Panc1 (cell line): Measurements from ENCODE around the gene ORM1. TPM values are rescaled to one million over a fixed set of nuclear protein-coding genes. Genes with fewer than 3 reads are reported as not detected.

Experiments
- ATAC-seq: fragments of 200-7000 bp; cut with Tn5 transposase; 2 replicates; pipeline ENCODE4 v1.9.1; 2020; ENCODE audit warnings: mild to moderate bottlenecking, moderate library complexity
- BruUV-seq: library from RNA; stranded (reverse); fragments of 400-500 nt; replicated peaks from 2 replicates; lab custom pipeline; 2021; lab: Mats Ljungman, UMichigan
- CTCF ChIA-PET: fragments of 300-600 bp; sonication (Branson Sonifier 250); formaldehyde crosslinking; loops from one replicate; lab custom pipeline; 2022; ENCODE audit warnings: antibody characterized with exemption; lab: Charles Lee
- POLR2A ChIA-PET: fragments of 300-600 bp; sonication (Branson Sonifier 250); formaldehyde crosslinking; loops from one replicate; lab custom pipeline; 2022; ENCODE audit warnings: antibody characterized with exemption; lab: Charles Lee
- DNase-seq: peaks from one replicate; pipeline ENCODE4 v3.0.0-alpha.2; 2010; ENCODE audit warnings: low read depth, low spot score
- H3K27ac ChIP-seq: 2 replicates; pipeline ENCODE4 v1.5.1; 2011; ENCODE audit warnings: mild to moderate bottlenecking, low read length, inconsistent platforms
- H3K27me3 ChIP-seq: fragments of 200-500 bp; sonication (Bioruptor generic); 2 replicates; pipeline ENCODE4 v1.6.0; 2014; ENCODE audit warnings: low read length, inconsistent platforms; ENCODE audit not compliant: control insufficient read depth, insufficient read depth
- H3K36me3 ChIP-seq: fragments of 200-500 bp; sonication (Bioruptor generic); 2 replicates; pipeline ENCODE4 v1.5.1; 2014; ENCODE audit warnings: inconsistent platforms, mild to moderate bottlenecking, low read length, moderate library complexity; ENCODE audit not compliant: control insufficient read depth, insufficient read depth
- H3K4me1 ChIP-seq: 2 replicates; pipeline ENCODE4 v1.5.1; 2011; ENCODE audit warnings: inconsistent platforms, mild to moderate bottlenecking, low read length, moderate library complexity; ENCODE audit not compliant: control insufficient read depth, insufficient read depth
- H3K4me3 ChIP-seq, 2 experiments: 2 replicates each; pipeline ENCODE4 v1.5.1; 2011 to 2012; ENCODE audit warnings: low read depth in 2 of 2, low read length in 2 of 2, mild to moderate bottlenecking in 2 of 2, inconsistent platforms in 1 of 2, moderate library complexity in 1 of 2
- H3K9me3 ChIP-seq: fragments of 200-500 bp; sonication (Bioruptor generic); 2 replicates; pipeline ENCODE4 v1.5.1; 2014; ENCODE audit warnings: low read depth, mild to moderate bottlenecking, inconsistent platforms, low read length, moderate library complexity; ENCODE audit not compliant: control insufficient read depth, insufficient read depth
- CTCF ChIP-seq: fragments of 450-650 bp; IDR thresholded peaks from 2 replicates; pipeline ENCODE4 v1.5.1; 2017; ENCODE audit warnings: mild to moderate bottlenecking
- POLR2AphosphoS5 ChIP-seq: IDR thresholded peaks from 2 replicates; pipeline ENCODE4 v1.6.1; 2012; ENCODE audit warnings: mild to moderate bottlenecking, low read depth, low read length, moderate library complexity
- SIN3A ChIP-seq: IDR thresholded peaks from 2 replicates; pipeline ENCODE4 v1.6.1; 2012; ENCODE audit warnings: low read depth, mild to moderate bottlenecking, low read length, moderate library complexity, borderline replicate concordance; ENCODE audit not compliant: insufficient read depth
- TCF7L2 ChIP-seq: IDR thresholded peaks from 2 replicates; pipeline ENCODE4 v1.6.1; 2011; ENCODE audit warnings: mild to moderate bottlenecking, low read depth, low read length, inconsistent platforms
- in situ Hi-C: cut with HindIII; loops from 2 replicates; pipeline ENCODE4 v1.10.0; 2016; ENCODE audit warnings: low sequenced_read_pairs, low pct_unique_long_range_greater_than_20kb
- intact Hi-C: fragments of 100-400 bp; cut with micrococcal nuclease; formaldehyde crosslinking; loops from one replicate; pipeline ENCODE4 v1.10.0; 2022; ENCODE audit not compliant: unreplicated experiment
- total RNA-seq: library from RNA; stranded (reverse); gene quantifications from one replicate; pipeline ENCODE4 v1.2.1, GENCODE V29; 2021; ENCODE audit not compliant: unreplicated experiment
- TF ChIP-seq, protein P1 (sequence below), 2 experiments: IDR thresholded peaks; 2 replicates each; pipeline ENCODE4 v1.6.1; 2011 to 2012; ENCODE audit warnings: low read depth in 2 of 2, control low read depth in 1 of 2, low read length in 1 of 2, mild to moderate bottlenecking in 1 of 2, moderate library complexity in 1 of 2; ENCODE audit not compliant: insufficient read depth in 1 of 2

The ORM1 gene
- total RNA-seq, 1 experiment from 2014 or later = 3.5 TPM

DNA sequence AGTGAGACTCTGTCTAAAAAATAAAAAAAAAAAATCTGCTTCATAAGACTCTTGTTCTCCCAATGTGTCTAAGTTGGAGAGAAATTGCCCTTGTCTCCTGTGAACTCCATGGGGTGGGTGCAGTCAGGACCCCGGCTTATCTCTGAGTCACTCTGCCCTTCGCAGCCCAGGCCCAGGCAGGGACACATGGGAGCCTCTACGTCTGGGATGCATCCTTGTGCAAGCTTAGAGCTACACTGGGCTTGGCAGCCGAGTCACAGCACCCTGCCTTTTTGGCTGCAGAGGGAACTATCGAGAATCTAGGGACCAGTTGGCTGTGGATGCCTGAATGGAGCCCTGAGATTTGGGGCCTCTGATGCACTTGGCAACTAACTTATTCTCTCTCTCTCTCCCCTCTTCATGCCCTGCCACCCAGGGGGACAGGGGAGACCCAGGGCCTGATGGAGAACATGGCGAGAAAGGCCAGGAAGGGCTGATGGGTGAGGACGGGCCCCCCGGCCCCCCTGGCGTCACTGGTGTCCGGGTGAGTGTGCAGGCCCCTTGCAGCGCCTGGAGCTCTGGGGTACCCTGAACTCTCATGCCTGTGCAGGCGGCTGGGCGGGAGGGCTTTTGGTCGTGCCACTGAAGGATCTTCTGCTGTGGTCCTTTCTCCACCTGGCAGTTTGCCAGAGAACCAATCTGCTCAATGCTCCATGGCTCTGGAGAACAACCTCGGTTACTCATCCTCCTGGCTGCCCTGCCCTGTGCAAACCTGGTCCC is 47.5 kb upstream of the ORM1 start:
- Histone ChIP-seq H3K9me3 (no peaks in the 10 kb centered on the region), H3K4me1 (peaks cover 5% of the 10 kb centered on the region), H3K4me3 (no peak overlapping the region), H3K36me3 (no peaks in the 10 kb centered on the region), H3K27me3 (no peaks in the 10 kb centered on the region), H3K27ac (no peak overlapping the region)
- ATAC-seq (no peak), DNase-seq (no peak)
- no peak for TF ChIP-seq SIN3A
- no peak for TF ChIP-seq CTCF
- TF ChIP-seq, protein P1, sequence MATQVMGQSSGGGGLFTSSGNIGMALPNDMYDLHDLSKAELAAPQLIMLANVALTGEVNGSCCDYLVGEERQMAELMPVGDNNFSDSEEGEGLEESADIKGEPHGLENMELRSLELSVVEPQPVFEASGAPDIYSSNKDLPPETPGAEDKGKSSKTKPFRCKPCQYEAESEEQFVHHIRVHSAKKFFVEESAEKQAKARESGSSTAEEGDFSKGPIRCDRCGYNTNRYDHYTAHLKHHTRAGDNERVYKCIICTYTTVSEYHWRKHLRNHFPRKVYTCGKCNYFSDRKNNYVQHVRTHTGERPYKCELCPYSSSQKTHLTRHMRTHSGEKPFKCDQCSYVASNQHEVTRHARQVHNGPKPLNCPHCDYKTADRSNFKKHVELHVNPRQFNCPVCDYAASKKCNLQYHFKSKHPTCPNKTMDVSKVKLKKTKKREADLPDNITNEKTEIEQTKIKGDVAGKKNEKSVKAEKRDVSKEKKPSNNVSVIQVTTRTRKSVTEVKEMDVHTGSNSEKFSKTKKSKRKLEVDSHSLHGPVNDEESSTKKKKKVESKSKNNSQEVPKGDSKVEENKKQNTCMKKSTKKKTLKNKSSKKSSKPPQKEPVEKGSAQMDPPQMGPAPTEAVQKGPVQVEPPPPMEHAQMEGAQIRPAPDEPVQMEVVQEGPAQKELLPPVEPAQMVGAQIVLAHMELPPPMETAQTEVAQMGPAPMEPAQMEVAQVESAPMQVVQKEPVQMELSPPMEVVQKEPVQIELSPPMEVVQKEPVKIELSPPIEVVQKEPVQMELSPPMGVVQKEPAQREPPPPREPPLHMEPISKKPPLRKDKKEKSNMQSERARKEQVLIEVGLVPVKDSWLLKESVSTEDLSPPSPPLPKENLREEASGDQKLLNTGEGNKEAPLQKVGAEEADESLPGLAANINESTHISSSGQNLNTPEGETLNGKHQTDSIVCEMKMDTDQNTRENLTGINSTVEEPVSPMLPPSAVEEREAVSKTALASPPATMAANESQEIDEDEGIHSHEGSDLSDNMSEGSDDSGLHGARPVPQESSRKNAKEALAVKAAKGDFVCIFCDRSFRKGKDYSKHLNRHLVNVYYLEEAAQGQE (IDR thresholded peaks at IDR 0.05; ENCODE audit: insufficient read depth in 1 of 2, low read depth in 2 of 2, low read length in 1 of 2) = no peak
- TF ChIP-seq POLR2AphosphoS5 = no peak
- no peak for TF ChIP-seq TCF7L2
- no TSS peak for BruUV-seq
- ChIA-PET POLR2A (no interaction called here), CTCF (interaction anchor here (0.6 kb wide), 1 partner anchor 11 kb away, joined by 3 read pairs; no protein-coding TSS in a partner anchor)
- in situ Hi-C loops = no loop called here
- intact Hi-C loops = no loop called here

- ChIA-PET POLR2A (no interaction called here), CTCF (no interaction called here)
- Histone ChIP-seq H3K27ac (no peak overlapping the region), H3K4me1 (peaks cover 5% of the 10 kb centered on the region), H3K4me3 (no peak overlapping the region), H3K36me3 (no peaks in the 10 kb centered on the region), H3K9me3 (no peaks in the 10 kb centered on the region), H3K27me3 (no peaks in the 10 kb centered on the region)
- DNase-seq (no peak), ATAC-seq (no peak)
- in situ Hi-C loops (no loop called here), intact Hi-C loops (no loop called here)
- no TSS peak for BruUV-seq
- no peak for TF ChIP-seq CTCF
- TF ChIP-seq TCF7L2 = no peak
- no peak for TF ChIP-seq POLR2AphosphoS5
- TF ChIP-seq, protein P1 (IDR thresholded peaks at IDR 0.05; ENCODE audit: insufficient read depth in 1 of 2, low read depth in 2 of 2, low read length in 1 of 2) = no peak
- TF ChIP-seq SIN3A = no peak
Observed at GRCh38 chr9:114276908-114277821, 45.7 kb upstream of the ORM1 start.
